A673 (cell line): ENCODE data around the gene ERICH4.

Experiments used
- CTCF ChIP-seq: fragments of 300-800, 200-600 bp; sonication (generic); conservative IDR thresholded peaks from 2 replicates; pipeline ENCODE4 v1.5.1; 2017; ENCODE audit warnings: low read depth, mild to moderate bottlenecking, antibody characterized with exemption, low read length, moderate library complexity, mixed read lengths
- EZH2 ChIP-seq: fragments of 200-600 bp; sonication (generic); IDR thresholded peaks from 2 replicates; pipeline ENCODE4 v1.6.1; 2017; ENCODE audit warnings: borderline replicate concordance, low read depth, mild to moderate bottlenecking, mixed read lengths, antibody characterized with exemption, low read length; ENCODE audit not compliant: poor library complexity, severe bottlenecking

DNA sequence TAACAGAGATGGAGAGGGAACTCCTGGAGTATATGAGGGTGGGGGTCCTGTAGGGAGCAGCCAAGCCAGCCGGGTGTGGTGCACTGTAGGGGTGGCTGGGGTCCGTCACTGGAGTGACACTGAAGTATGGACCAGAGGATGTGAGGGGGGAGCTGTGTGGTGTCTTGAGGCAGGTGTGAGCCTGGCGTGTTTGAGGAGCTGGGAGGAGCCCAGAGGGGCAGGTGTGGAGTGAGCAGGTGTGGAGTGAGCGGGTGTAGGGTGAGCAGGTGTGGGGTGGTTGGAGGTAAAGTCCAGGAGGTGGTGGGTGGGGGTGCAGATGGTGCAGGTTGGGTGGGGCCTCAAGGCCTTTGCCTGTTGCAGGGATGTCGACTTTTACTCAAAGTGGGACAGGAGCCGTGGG is 21.6 kb upstream of the ERICH4 start:
- TF ChIP-seq CTCF (no peak), EZH2 (no peak)
